HG03520 (cell line): ENCODE data around the gene PANK2.

Experiments used
- ATAC-seq: cut with Tn5 transposase; IDR thresholded peaks from one replicate; pipeline ENCODE4 v1.9.1; 2021; ENCODE audit warnings: mild to moderate bottlenecking, moderate library complexity; ENCODE audit not compliant: unreplicated experiment

Gene PANK2

GRCh38 chr20:3973705-3974104 lies 84.5 kb downstream of the PANK2 start:
- no peak for ATAC-seq

- no peak for ATAC-seq
Measured at GRCh38 chr20:3976511-3976910, 87.3 kb downstream of the PANK2 start.
